HepG2 (cell line): ENCODE data around the gene CSTF3. TPM values are rescaled to one million over a fixed set of nuclear protein-coding genes. Genes with fewer than 3 reads are reported as not detected.

ENCODE experiments used
- AFF4 ChIP-seq: sonication (generic); formaldehyde crosslinking; IDR thresholded peaks from 2 replicates; pipeline ENCODE4 v1.4.0; 2020; ENCODE audit warnings: missing genetic modification reagents
- CREM ChIP-seq, 2 experiments: sonication (generic) in 1 of 2; formaldehyde crosslinking in 1 of 2; IDR thresholded peaks; 2 replicates each; pipeline versions ENCODE4 v1.4.0 to v1.6.1; 2016 to 2020; ENCODE audit warnings: antibody characterized with exemption in 1 of 2, mild to moderate bottlenecking in 1 of 2, missing genetic modification reagents in 1 of 2
- FOXA3 ChIP-seq: IDR thresholded peaks from 2 replicates; pipeline ENCODE4 v1.6.1; 2016; ENCODE audit warnings: missing genetic modification reagents, missing compliant biosample characterization
- FOXM1 ChIP-seq: sonication (generic); formaldehyde crosslinking; IDR thresholded peaks from 2 replicates; pipeline ENCODE4 v1.5.0; 2020; ENCODE audit warnings: missing genetic modification reagents
- HNF4A ChIP-seq: sonication (generic); formaldehyde crosslinking; IDR thresholded peaks from 2 replicates; pipeline ENCODE4 v1.4.0; 2020; ENCODE audit warnings: missing genetic modification reagents
- PAWR ChIP-seq: sonication (generic); formaldehyde crosslinking; IDR thresholded peaks from 2 replicates; pipeline ENCODE4 v1.4.0; 2020; ENCODE audit warnings: missing genetic modification reagents, mild to moderate bottlenecking, borderline replicate concordance
- ZNF460 ChIP-seq: sonication (generic); formaldehyde crosslinking; IDR thresholded peaks from 2 replicates; pipeline ENCODE4 v1.5.1; 2020; ENCODE audit warnings: missing genetic modification reagents, mild to moderate bottlenecking, borderline replicate concordance
- ZNF567 ChIP-seq: sonication (generic); formaldehyde crosslinking; IDR thresholded peaks from 2 replicates; pipeline ENCODE4 v1.8.1; 2023; ENCODE audit warnings: mild to moderate bottlenecking, missing genetic modification reagents, borderline replicate concordance
- ZNF652 ChIP-seq: IDR thresholded peaks from 2 replicates; pipeline ENCODE4 v1.6.1; 2016; ENCODE audit warnings: low read depth, borderline replicate concordance
- ZNF839 ChIP-seq: sonication (generic); formaldehyde crosslinking; IDR thresholded peaks from 2 replicates; pipeline ENCODE4 v1.4.0; 2020; ENCODE audit warnings: missing genetic modification reagents, mild to moderate bottlenecking, borderline replicate concordance
- polyA plus RNA-seq, 8 experiments: library from polyadenylated mRNA; depleted of rRNA in 3 of 8; stranded (reverse) in 7 of 8; unstranded in 1 of 8; fragments of >200 nt; fragmentation: Illumina TruSeq in 4 of 8; extraction: Trizol in 4 of 8; gene quantifications; 2 replicates each; pipeline versions ENCODE4 v1.2.1 to v1.2.3, GENCODE V29; 2011 to 2016; ENCODE audit warnings: low read depth in 4 of 8, missing spikeins in 1 of 8, mixed read lengths in 1 of 8; ENCODE audit not compliant: insufficient read depth in 1 of 8
- total RNA-seq, 5 experiments: library from RNA; depleted of rRNA; stranded (reverse); fragments of >200 nt; fragmentation: Illumina TruSeq; extraction: Trizol; gene quantifications; 2 replicates each; pipeline ENCODE4 v1.2.3, GENCODE V29; 2016; ENCODE audit warnings: low read depth in 1 of 5
- TF ChIP-seq, protein P1 (sequence below): sonication (generic); formaldehyde crosslinking; IDR thresholded peaks from 2 replicates; pipeline ENCODE4 v1.5.1; 2020; ENCODE audit warnings: mild to moderate bottlenecking, missing genetic modification reagents, borderline replicate concordance
- TF ChIP-seq, protein P2 (sequence below): sonication (generic); formaldehyde crosslinking; IDR thresholded peaks from 2 replicates; pipeline ENCODE4 v1.4.0; 2020; ENCODE audit warnings: mild to moderate bottlenecking, low read depth, missing genetic modification reagents
- TF ChIP-seq, protein P3 (sequence below): sonication (generic); IDR thresholded peaks from 2 replicates; pipeline ENCODE4 v1.6.1; 2016; ENCODE audit warnings: low read depth, borderline replicate concordance
- TF ChIP-seq, protein P4 (sequence below): sonication (generic); formaldehyde crosslinking; IDR thresholded peaks from 2 replicates; pipeline ENCODE4 v1.4.0; 2020; ENCODE audit warnings: missing genetic modification reagents

CSTF3 gene
- total and polyA plus RNA-seq, 2 of the 13 experiments (the other 11 are each of a cell fraction or from before 2014, with no cell fraction given): 21.5 to 43.6 TPM

GRCh38 chr11:33182246-33182878 is 21.1 kb upstream of the CSTF3 start (continued):
- TF ChIP-seq, protein P1, sequence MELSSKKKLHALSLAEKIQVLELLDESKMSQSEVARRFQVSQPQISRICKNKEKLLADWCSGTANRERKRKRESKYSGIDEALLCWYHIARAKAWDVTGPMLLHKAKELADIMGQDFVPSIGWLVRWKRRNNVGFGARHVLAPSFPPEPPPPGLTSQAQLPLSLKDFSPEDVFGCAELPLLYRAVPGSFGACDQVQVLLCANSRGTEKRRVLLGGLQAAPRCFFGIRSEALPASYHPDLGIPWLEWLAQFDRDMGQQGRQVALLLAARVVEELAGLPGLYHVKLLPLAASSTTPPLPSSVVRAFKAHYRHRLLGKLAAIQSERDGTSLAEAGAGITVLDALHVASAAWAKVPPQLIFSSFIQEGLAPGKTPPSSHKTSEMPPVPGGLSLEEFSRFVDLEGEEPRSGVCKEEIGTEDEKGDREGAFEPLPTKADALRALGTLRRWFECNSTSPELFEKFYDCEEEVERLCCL (CRISPR knock-in tag): no peak
- TF ChIP-seq PAWR (CRISPR knock-in tag) (no peak), ZNF652 (CRISPR knock-in tag) (peak; percentile 84), ZNF460 (CRISPR knock-in tag) (no peak), ZNF839 (no peak), FOXM1 (CRISPR knock-in tag) (no peak), HNF4A (CRISPR knock-in tag) (peak; percentile 64), AFF4 (CRISPR knock-in tag) (no peak), FOXA3 (CRISPR knock-in tag) (0 out of 2 replicates have a peak, but pooled peaks have one; percentile 12), CREM (IDR thresholded peaks at IDR 0.05) (no peak), CREM (CRISPR knock-in tag; IDR thresholded peaks at IDR 0.05) (no peak), ZNF567 (CRISPR knock-in tag) (no peak)
- TF ChIP-seq, protein P2, sequence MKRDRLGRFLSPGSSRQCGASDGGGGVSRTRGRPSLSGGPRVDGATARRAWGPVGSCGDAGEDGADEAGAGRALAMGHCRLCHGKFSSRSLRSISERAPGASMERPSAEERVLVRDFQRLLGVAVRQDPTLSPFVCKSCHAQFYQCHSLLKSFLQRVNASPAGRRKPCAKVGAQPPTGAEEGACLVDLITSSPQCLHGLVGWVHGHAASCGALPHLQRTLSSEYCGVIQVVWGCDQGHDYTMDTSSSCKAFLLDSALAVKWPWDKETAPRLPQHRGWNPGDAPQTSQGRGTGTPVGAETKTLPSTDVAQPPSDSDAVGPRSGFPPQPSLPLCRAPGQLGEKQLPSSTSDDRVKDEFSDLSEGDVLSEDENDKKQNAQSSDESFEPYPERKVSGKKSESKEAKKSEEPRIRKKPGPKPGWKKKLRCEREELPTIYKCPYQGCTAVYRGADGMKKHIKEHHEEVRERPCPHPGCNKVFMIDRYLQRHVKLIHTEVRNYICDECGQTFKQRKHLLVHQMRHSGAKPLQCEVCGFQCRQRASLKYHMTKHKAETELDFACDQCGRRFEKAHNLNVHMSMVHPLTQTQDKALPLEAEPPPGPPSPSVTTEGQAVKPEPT (CRISPR knock-in tag): no peak
- TF ChIP-seq, protein P3, sequence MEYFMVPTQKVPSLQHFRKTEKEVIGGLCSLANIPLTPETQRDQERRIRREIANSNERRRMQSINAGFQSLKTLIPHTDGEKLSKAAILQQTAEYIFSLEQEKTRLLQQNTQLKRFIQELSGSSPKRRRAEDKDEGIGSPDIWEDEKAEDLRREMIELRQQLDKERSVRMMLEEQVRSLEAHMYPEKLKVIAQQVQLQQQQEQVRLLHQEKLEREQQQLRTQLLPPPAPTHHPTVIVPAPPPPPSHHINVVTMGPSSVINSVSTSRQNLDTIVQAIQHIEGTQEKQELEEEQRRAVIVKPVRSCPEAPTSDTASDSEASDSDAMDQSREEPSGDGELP: 0 out of 2 replicates have a peak, but pooled peaks have one; percentile 20
- TF ChIP-seq, protein P4, sequence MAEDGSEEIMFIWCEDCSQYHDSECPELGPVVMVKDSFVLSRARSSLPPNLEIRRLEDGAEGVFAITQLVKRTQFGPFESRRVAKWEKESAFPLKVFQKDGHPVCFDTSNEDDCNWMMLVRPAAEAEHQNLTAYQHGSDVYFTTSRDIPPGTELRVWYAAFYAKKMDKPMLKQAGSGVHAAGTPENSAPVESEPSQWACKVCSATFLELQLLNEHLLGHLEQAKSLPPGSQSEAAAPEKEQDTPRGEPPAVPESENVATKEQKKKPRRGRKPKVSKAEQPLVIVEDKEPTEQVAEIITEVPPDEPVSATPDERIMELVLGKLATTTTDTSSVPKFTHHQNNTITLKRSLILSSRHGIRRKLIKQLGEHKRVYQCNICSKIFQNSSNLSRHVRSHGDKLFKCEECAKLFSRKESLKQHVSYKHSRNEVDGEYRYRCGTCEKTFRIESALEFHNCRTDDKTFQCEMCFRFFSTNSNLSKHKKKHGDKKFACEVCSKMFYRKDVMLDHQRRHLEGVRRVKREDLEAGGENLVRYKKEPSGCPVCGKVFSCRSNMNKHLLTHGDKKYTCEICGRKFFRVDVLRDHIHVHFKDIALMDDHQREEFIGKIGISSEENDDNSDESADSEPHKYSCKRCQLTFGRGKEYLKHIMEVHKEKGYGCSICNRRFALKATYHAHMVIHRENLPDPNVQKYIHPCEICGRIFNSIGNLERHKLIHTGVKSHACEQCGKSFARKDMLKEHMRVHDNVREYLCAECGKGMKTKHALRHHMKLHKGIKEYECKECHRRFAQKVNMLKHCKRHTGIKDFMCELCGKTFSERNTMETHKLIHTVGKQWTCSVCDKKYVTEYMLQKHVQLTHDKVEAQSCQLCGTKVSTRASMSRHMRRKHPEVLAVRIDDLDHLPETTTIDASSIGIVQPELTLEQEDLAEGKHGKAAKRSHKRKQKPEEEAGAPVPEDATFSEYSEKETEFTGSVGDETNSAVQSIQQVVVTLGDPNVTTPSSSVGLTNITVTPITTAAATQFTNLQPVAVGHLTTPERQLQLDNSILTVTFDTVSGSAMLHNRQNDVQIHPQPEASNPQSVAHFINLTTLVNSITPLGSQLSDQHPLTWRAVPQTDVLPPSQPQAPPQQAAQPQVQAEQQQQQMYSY (CRISPR knock-in tag): no peak
